Measurements from ENCODE around the gene CALML5. TPM values are rescaled to one million over a fixed set of nuclear protein-coding genes. Genes with fewer than 3 reads are reported as not detected.

CALML5 gene
- total RNA-seq, 1 donor from 2014 or later, result not detected

- DNase-seq (ENCODE audit: extremely low spot score, unreplicated experiment), result no peak
- H3K27me3 Mint-ChIP-seq, result no peaks in the 10 kb centered on the region
- TF ChIP-seq CTCF (conservative IDR thresholded peaks at IDR 0.05), result no peak
- H3K27ac Mint-ChIP-seq, result no peak overlapping the region
- H3K4me1 Mint-ChIP-seq (ENCODE audit: unreplicated experiment), result peaks cover 30% of the 10 kb centered on the region
- H3K36me3 Mint-ChIP-seq, result no peaks in the 10 kb centered on the region
- H3K9me3 Mint-ChIP-seq, result no peaks in the 10 kb centered on the region
- no peak overlapping the region for H3K4me3 Mint-ChIP-seq
Measured at GRCh38 chr10:5531558-5532306, 32.4 kb upstream of the CALML5 start.

- H3K4me3 Mint-ChIP-seq, result no peak overlapping the region
- H3K9me3 Mint-ChIP-seq, result no peaks in the 10 kb centered on the region
- TF ChIP-seq CTCF (conservative IDR thresholded peaks at IDR 0.05), result no peak
- H3K27ac Mint-ChIP-seq, result no peak overlapping the region
- no peaks in the 10 kb centered on the region for H3K27me3 Mint-ChIP-seq
- no peak for DNase-seq (ENCODE audit: extremely low spot score, unreplicated experiment)
- H3K36me3 Mint-ChIP-seq, result no peaks in the 10 kb centered on the region
- peaks cover 27% of the 10 kb centered on the region for H3K4me1 Mint-ChIP-seq (ENCODE audit: unreplicated experiment)
Measured at GRCh38 chr10:5530846-5531557, 31.6 kb upstream of the CALML5 start.

- Mint-ChIP-seq H3K36me3 (no peaks in the 10 kb centered on the region), H3K27me3 (no peaks in the 10 kb centered on the region), H3K4me1 (ENCODE audit: unreplicated experiment) (peaks cover 27% of the 10 kb centered on the region), H3K9me3 (no peaks in the 10 kb centered on the region), H3K4me3 (no peak overlapping the region), H3K27ac (no peak overlapping the region)
- TF ChIP-seq CTCF (conservative IDR thresholded peaks at IDR 0.05), result no peak
- DNase-seq (ENCODE audit: extremely low spot score, unreplicated experiment), result no peak
Measured at GRCh38 chr10:5530412-5530806, 31.0 kb upstream of the CALML5 start.

GRCh38 chr10:5529702-5530411 is 30.5 kb upstream of the CALML5 start:
- H3K4me3 Mint-ChIP-seq, result no peak overlapping the region
- H3K27me3 Mint-ChIP-seq, result no peaks in the 10 kb centered on the region
- TF ChIP-seq CTCF (conservative IDR thresholded peaks at IDR 0.05), result no peak
- no peaks in the 10 kb centered on the region for H3K36me3 Mint-ChIP-seq
- H3K4me1 Mint-ChIP-seq (ENCODE audit: unreplicated experiment), result peaks cover 22% of the 10 kb centered on the region
- no peak for DNase-seq (ENCODE audit: extremely low spot score, unreplicated experiment)
- no peak overlapping the region for H3K27ac Mint-ChIP-seq
- H3K9me3 Mint-ChIP-seq, result no peaks in the 10 kb centered on the region

DNA sequence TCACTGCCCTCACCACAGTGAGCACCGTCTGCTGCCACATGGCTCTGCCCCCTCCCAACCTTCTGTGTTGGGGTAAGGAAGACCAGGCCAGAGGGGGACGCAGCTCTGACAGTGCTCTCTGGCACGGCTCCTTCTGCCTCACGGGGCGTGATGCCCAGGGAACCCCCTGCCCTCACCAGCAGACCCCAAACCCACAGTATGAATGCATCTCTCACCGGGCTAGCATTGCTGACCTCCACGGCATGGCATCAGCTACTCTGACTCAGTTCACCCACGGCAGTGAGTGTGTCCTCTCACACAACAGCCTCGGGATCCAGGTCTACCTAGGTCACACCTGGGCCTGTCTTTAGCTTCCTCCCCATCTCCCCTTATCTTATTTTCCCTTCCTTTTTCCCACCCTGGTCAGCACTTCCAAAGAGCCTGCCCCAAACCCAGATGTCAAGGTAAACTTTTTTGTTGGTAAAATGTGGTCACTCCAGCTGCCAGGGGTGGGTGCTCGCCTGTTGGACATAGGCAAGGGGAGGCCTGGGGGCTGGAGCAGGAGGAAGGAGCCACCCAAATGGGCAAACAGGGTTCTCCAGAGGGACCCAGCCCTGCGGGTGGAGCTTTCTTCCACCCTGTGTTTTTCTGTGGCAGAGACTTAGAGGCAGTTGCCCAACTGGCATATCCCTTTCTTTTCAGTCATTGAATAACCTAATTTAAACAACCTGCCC is 29.8 kb upstream of the CALML5 start:
- no peak overlapping the region for H3K4me3 Mint-ChIP-seq
- no peaks in the 10 kb centered on the region for H3K27me3 Mint-ChIP-seq
- H3K27ac Mint-ChIP-seq, result no peak overlapping the region
- H3K36me3 Mint-ChIP-seq, result no peaks in the 10 kb centered on the region
- DNase-seq (ENCODE audit: extremely low spot score, unreplicated experiment), result no peak
- peaks cover 19% of the 10 kb centered on the region for H3K4me1 Mint-ChIP-seq (ENCODE audit: unreplicated experiment)
- H3K9me3 Mint-ChIP-seq, result no peaks in the 10 kb centered on the region
- no peak for TF ChIP-seq CTCF (conservative IDR thresholded peaks at IDR 0.05)

Data from type B pancreatic cell (in vitro differentiated cells).